Neuronal stem cell (in vitro differentiated cells): ENCODE results near the gene ATAT1.

Experiments
- DNase-seq: peaks from one replicate; pipeline ENCODE4 v3.0.0-alpha.2; 2013; ENCODE audit warnings: low spot score
- H2AFZ ChIP-seq: one replicate; pipeline ENCODE4 v1.6.1; 2013; ENCODE audit warnings: mild to moderate bottlenecking, low read length, inconsistent platforms
- H2AK5ac ChIP-seq: 2 replicates; pipeline ENCODE4 v1.6.1; 2013; ENCODE audit warnings: low read depth, mild to moderate bottlenecking, inconsistent platforms, low read length, moderate library complexity, mixed read lengths
- H2BK120ac ChIP-seq: 2 replicates; pipeline ENCODE4 v1.6.1; 2013; ENCODE audit warnings: low read depth, mild to moderate bottlenecking, inconsistent platforms, low read length, moderate library complexity, mixed read lengths
- H2BK12ac ChIP-seq: one replicate; pipeline ENCODE4 v1.6.1; 2013; ENCODE audit warnings: low read length, inconsistent platforms
- H2BK15ac ChIP-seq: 2 replicates; pipeline ENCODE4 v1.6.1; 2013; ENCODE audit warnings: mild to moderate bottlenecking, low read length, inconsistent platforms, mixed read lengths
- H2BK5ac ChIP-seq: one replicate; pipeline ENCODE4 v1.6.1; 2013; ENCODE audit warnings: inconsistent platforms, mild to moderate bottlenecking, low read length, moderate library complexity
- H3K14ac ChIP-seq: one replicate; pipeline ENCODE4 v1.6.1; 2013; ENCODE audit warnings: low read length, inconsistent platforms
- H3K18ac ChIP-seq: 2 replicates; pipeline ENCODE4 v1.6.1; 2013; ENCODE audit warnings: low read length, inconsistent platforms
- H3K23ac ChIP-seq: 2 replicates; pipeline ENCODE4 v1.6.1; 2013; ENCODE audit warnings: low read depth, mild to moderate bottlenecking, mixed read lengths, low read length, inconsistent platforms; ENCODE audit not compliant: poor library complexity
- H3K27ac ChIP-seq: replicated peaks from 3 replicates; pipeline ENCODE4 v1.5.1; 2013; ENCODE audit warnings: low read length, inconsistent platforms
- H3K27me3 ChIP-seq, 3 experiments: 2 replicates each; pipeline ENCODE4 v1.6.1; 2013; ENCODE audit warnings: low read length in 3 of 3, mild to moderate bottlenecking in 2 of 3, inconsistent platforms in 1 of 3, low read depth in 1 of 3, mixed read lengths in 1 of 3, moderate library complexity in 1 of 3; ENCODE audit not compliant: control insufficient read depth in 3 of 3, insufficient read depth in 3 of 3
- H3K36me3 ChIP-seq, 2 donors: replicated peaks in 1 of 2; 2 replicates each; pipeline ENCODE4 v1.6.1; 2013; ENCODE audit warnings: low read length in 2 of 2; ENCODE audit not compliant: control insufficient read depth in 2 of 2, insufficient read depth in 2 of 2
- H3K4ac ChIP-seq: 2 replicates; pipeline ENCODE4 v1.6.1; 2013; ENCODE audit warnings: inconsistent platforms, mild to moderate bottlenecking, low read length, moderate library complexity
- H3K4me1 ChIP-seq, 2 donors: 1 replicate in 1 of 2; 2 replicates in 1 of 2; pipeline ENCODE4 v1.6.1; 2013; ENCODE audit warnings: low read length in 2 of 2, low read depth in 1 of 2; ENCODE audit not compliant: control insufficient read depth in 2 of 2, insufficient read depth in 1 of 2
- H3K4me2 ChIP-seq: one replicate; pipeline ENCODE4 v1.6.1; 2013; ENCODE audit warnings: mild to moderate bottlenecking, low read length, inconsistent platforms; ENCODE audit not compliant: insufficient read depth, poor library complexity, severe bottlenecking
- H3K4me3 ChIP-seq, 2 donors: 2 replicates each; pipeline ENCODE4 v1.5.1; 2013; ENCODE audit warnings: low read length in 2 of 2, mild to moderate bottlenecking in 2 of 2, inconsistent platforms in 1 of 2, moderate library complexity in 1 of 2
- H3K79me1 ChIP-seq: one replicate; pipeline ENCODE4 v1.6.1; 2013; ENCODE audit warnings: low read depth, mild to moderate bottlenecking, inconsistent platforms, low read length, moderate library complexity
- H3K9ac ChIP-seq: one replicate; pipeline ENCODE4 v1.6.1; 2013; ENCODE audit warnings: mild to moderate bottlenecking, low read depth, low read length, inconsistent platforms; ENCODE audit not compliant: poor library complexity
- H3K9me3 ChIP-seq, 2 donors: replicated peaks in 1 of 2; 2 replicates each; pipeline versions ENCODE3 to v1.6.1; 2013; ENCODE audit warnings: low read length in 2 of 2, mild to moderate bottlenecking in 2 of 2, inconsistent platforms in 1 of 2, low read depth in 1 of 2, mixed read lengths in 1 of 2, moderate library complexity in 1 of 2; ENCODE audit not compliant: control insufficient read depth in 2 of 2, insufficient read depth in 1 of 2
- H4K8ac ChIP-seq: one replicate; pipeline ENCODE4 v1.6.1; 2013; ENCODE audit warnings: low read depth, mild to moderate bottlenecking, inconsistent platforms, low read length, moderate library complexity
- H4K91ac ChIP-seq: one replicate; pipeline ENCODE4 v1.6.1; 2013; ENCODE audit warnings: low read length, low read depth, mild to moderate bottlenecking, inconsistent platforms; ENCODE audit not compliant: poor library complexity
- WGBS, 2 donors: extraction: QIAGEN DNeasy Blood & Tissue Kit; methylation state at CpG; one replicate each; pipeline ENCODE4 v1.1.7; 2013; ENCODE audit warnings: missing lambda C conversion rate in 2 of 2, mixed read lengths in 1 of 2; ENCODE audit not compliant: insufficient read length in 2 of 2, insufficient replicate concordance in 1 of 2; ENCODE audit errors: extremely low coverage in 2 of 2; 5-methylcytosine and 5-hydroxymethylcytosine counted together

ATAT1 gene

DNA sequence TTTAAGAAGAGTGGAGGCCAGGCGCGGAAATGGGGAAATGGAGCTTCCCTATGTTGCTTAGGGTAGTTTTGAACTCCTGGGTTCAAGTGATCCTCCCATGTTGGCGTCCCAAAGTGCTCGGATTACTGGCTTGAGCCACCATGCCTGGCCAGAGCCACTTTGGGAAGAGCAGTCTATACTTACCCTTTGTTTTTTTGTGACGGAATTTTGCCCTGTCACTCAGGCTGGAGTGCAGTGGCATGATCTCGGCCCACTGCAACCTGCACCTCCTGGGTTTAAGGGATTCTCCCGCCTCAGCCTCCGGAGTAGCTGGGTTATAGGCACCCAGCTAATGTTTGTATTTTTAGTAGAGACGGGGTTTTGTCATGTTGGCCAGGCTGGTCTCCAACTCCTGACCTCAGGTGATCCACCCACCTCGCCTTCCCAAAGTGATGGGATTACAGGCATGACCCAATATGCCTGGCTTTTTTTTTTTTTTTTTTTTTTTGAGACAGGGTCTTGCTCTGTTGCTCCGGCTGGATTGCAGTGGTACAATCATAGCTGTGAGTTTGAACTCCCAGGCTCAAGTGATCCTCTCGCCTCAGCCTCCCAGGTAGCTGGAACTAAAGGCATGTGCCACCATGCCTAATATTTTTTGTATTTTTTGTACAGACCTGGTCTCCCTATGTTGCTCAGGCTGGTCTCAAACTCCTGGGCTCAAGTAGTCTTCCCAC, 27.6 kb upstream of the ATAT1 start:
- H2BK5ac ChIP-seq = no peak overlapping the region
- no peak overlapping the region for H3K27ac ChIP-seq
- DNase-seq = no peak
- no peak overlapping the region for H3K4me2 ChIP-seq
- H3K79me1 ChIP-seq = no peaks in the 10 kb centered on the region
- H3K4me3 ChIP-seq = no peak overlapping the region
- H2BK12ac ChIP-seq = no peak overlapping the region
- H2BK15ac ChIP-seq = no peak overlapping the region
- H3K9ac ChIP-seq = no peak overlapping the region
- no peaks in the 10 kb centered on the region for H3K4me1 ChIP-seq
- H3K9me3 ChIP-seq = no peaks in the 10 kb centered on the region
- no peak overlapping the region for H3K4ac ChIP-seq
- WGBS, 2 donors = no CpG with 5 or more reads among the region's 12 CpGs
- no peak overlapping the region for H2AK5ac ChIP-seq
- no peak overlapping the region for H3K23ac ChIP-seq
- peaks cover 41 to 64% of the 10 kb centered on the region in 2 donors for H3K36me3 ChIP-seq
- no peak overlapping the region for H4K91ac ChIP-seq
- no peak overlapping the region for H2BK120ac ChIP-seq
- H3K27me3 ChIP-seq = no peaks in the 10 kb centered on the region
- no peak overlapping the region for H4K8ac ChIP-seq
- H2AFZ ChIP-seq = no peak overlapping the region
- no peak overlapping the region for H3K14ac ChIP-seq
- H3K18ac ChIP-seq = no peak overlapping the region

DNA sequence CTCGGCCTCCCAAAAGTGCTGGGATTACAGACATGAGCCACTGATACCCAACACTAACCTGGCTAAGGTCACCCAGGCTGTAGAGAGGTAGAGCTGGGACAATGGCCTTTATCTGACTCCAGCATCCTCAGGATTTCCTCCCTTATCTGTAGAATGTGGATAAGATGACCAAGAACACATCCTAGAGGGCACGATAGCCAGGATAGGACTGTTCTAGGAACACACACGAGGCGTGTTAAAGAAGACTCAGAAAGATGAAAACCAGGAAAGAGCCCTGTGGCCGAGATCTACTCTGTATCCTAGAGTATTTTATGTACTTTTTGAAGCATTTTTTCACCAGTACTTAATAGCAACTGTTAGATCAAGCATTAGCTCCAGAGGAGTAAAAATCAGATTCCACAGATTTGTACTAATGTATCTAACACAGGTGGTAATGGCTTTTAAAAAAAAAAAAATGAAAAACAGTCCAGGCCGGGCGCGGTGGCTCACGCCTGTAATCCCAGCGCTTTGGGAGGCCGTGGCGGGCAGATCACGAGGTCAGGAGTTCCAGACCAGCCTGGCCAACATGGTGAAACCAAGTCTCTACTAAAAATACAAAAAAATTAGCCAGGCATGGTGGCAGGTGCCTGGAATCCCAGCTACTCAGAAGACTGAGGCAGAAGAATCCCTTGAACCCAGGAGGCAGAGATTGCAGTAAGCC, 26.9 kb upstream of the ATAT1 start:
- H3K23ac ChIP-seq = no peak overlapping the region
- H4K91ac ChIP-seq = no peak overlapping the region
- H3K9me3 ChIP-seq = no peaks in the 10 kb centered on the region
- no peak overlapping the region for H2AFZ ChIP-seq
- H3K14ac ChIP-seq = no peak overlapping the region
- no peak overlapping the region for H2BK15ac ChIP-seq
- no peaks in the 10 kb centered on the region for H3K27me3 ChIP-seq
- H3K4me1 ChIP-seq = no peaks in the 10 kb centered on the region
- no peak overlapping the region for H4K8ac ChIP-seq
- H3K9ac ChIP-seq = no peak overlapping the region
- no peaks in the 10 kb centered on the region for H3K79me1 ChIP-seq
- no peak overlapping the region for H2BK12ac ChIP-seq
- peaks cover 47 to 64% of the 10 kb centered on the region in 2 donors for H3K36me3 ChIP-seq
- no peak overlapping the region for H2BK120ac ChIP-seq
- no peak overlapping the region for H3K27ac ChIP-seq
- no CpG with 5 or more reads among the region's 13 CpGs for WGBS, 2 donors
- no peak overlapping the region for H2BK5ac ChIP-seq
- no peak overlapping the region for H2AK5ac ChIP-seq
- no peak overlapping the region for H3K4me2 ChIP-seq
- H3K4me3 ChIP-seq = no peak overlapping the region
- H3K18ac ChIP-seq = no peak overlapping the region
- no peak for DNase-seq
- no peak overlapping the region for H3K4ac ChIP-seq

DNA sequence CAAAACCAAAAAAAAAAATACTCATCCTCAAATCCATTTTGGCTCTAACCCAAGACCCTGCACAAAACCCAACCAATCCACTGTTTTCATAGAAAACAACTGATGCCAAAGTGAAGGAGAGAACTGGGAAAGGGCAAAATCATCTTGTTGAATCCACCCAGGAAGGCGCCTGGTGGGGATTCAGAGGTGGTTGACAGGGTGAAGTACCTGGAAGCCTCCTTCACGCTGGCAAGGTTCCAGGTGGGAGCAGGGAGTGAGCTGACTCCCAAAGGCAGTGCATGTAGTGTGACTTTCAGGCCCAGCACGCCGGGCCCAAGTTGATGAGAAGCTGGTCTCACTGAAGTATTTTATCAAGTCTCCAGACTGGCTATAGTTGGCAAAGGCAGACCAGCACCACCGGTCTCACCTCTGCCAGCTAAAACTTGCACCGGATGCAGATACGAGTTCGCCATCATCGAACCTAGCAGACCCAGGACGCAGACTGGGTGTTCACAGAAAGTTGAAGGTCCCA, 26.2 kb upstream of the ATAT1 start:
- Histone ChIP-seq H3K9me3 (no peaks in the 10 kb centered on the region), H3K9ac (no peak overlapping the region), H3K23ac (no peak overlapping the region), H4K91ac (no peak overlapping the region), H3K14ac (no peak overlapping the region), H2BK120ac (no peak overlapping the region), H3K4ac (no peak overlapping the region), H2BK15ac (no peak overlapping the region), H2AK5ac (no peak overlapping the region), H3K36me3 (peaks cover 52 to 64% of the 10 kb centered on the region in 2 donors), H2BK5ac (no peak overlapping the region), H3K4me2 (no peak overlapping the region), H3K18ac (no peak overlapping the region), H2BK12ac (no peak overlapping the region), H2AFZ (no peak overlapping the region), H3K4me3 (no peak overlapping the region), H3K27ac (no peak overlapping the region), H3K79me1 (no peaks in the 10 kb centered on the region), H3K4me1 (no peaks in the 10 kb centered on the region), H3K27me3 (no peaks in the 10 kb centered on the region), H4K8ac (no peak overlapping the region)
- WGBS, 2 donors = no CpG with 5 or more reads among the region's 10 CpGs
- DNase-seq = no peak

DNA sequence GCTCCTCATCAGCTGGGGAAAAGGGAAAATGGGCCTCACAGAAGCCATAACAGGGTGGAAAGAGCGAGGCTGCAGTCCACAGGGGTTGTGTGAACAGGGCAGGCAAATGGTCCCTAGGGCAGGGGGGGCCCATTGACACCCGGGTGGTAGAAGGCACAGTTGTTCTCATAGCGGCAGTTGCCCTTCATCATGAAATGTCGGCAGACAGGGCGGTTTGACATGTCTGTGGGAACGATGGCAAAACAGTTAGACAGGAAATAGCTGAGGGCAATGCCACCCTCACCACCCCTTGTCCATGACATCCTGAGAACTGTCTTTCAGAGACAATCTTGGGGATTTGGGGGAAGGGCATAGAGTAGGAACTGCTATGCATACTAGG, 25.2 kb upstream of the ATAT1 start:
- H3K4me1 ChIP-seq = no peaks in the 10 kb centered on the region
- no peak overlapping the region for H2BK5ac ChIP-seq
- H2AK5ac ChIP-seq = no peak overlapping the region
- no peak overlapping the region for H3K9ac ChIP-seq
- no peak overlapping the region for H4K91ac ChIP-seq
- H3K23ac ChIP-seq = no peak overlapping the region
- peaks cover 59 to 69% of the 10 kb centered on the region in 2 donors for H3K36me3 ChIP-seq
- H4K8ac ChIP-seq = no peak overlapping the region
- H2BK15ac ChIP-seq = no peak overlapping the region
- H3K9me3 ChIP-seq = no peaks in the 10 kb centered on the region
- no peak overlapping the region for H2AFZ ChIP-seq
- H3K27ac ChIP-seq = no peak overlapping the region
- H3K4me2 ChIP-seq = no peak overlapping the region
- H2BK12ac ChIP-seq = no peak overlapping the region
- no CpG with 5 or more reads among the region's 6 CpGs for WGBS, 2 donors
- no peak overlapping the region for H3K14ac ChIP-seq
- H3K4ac ChIP-seq = no peak overlapping the region
- no peak overlapping the region for H3K18ac ChIP-seq
- no peaks in the 10 kb centered on the region for H3K79me1 ChIP-seq
- no peak for DNase-seq
- H2BK120ac ChIP-seq = no peak overlapping the region
- H3K27me3 ChIP-seq = no peaks in the 10 kb centered on the region
- no peak overlapping the region for H3K4me3 ChIP-seq
